AG09309 (cell line): ENCODE data around the gene NOTCH4.
A peak's percentile ranks its signal among the peaks of the same experiment; 100 is the strongest.
"Not testable (repeated sequence)": the region's sequence is repeated elsewhere in the genome, so short reads cannot be mapped to it uniquely, and the experiment has no call there.

Experiments
- DNase-seq: peaks from one replicate; pipeline ENCODE4 v3.0.0-alpha.2; 2010; ENCODE audit warnings: low read depth
- H3K4me3 ChIP-seq: 2 replicates; pipeline ENCODE4 v1.5.1; 2011; ENCODE audit warnings: mild to moderate bottlenecking, low read depth, low read length, moderate library complexity; ENCODE audit not compliant: control insufficient read depth
- TF ChIP-seq, protein P1 (sequence below): IDR thresholded peaks from 2 replicates; pipeline ENCODE4 v1.5.1; 2011; ENCODE audit warnings: mild to moderate bottlenecking, low read depth, low read length, inconsistent platforms; ENCODE audit not compliant: insufficient read depth, control insufficient read depth; ENCODE audit errors: missing control alignments

Gene NOTCH4

DNA sequence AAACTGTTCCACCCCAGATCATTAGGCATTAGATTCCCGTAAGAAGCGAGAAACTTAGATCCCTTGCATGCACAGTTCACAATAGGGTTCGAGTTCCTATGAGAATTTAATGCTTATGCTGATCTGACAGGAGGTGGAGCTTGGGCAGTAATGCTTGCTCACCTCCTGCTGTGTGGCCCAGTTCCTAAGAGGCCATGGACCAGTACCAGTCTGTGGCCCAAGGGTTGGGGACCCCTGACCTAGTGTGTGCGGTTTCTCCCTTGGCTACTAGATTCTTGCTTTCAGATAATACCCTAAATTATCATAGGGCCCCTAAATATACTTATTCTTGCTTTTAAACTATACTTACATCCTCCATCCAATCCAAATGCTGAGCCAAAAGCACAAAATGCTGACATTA, 29.5 kb downstream of the NOTCH4 start:
- DNase-seq, result no peak
- no peak overlapping the region for H3K4me3 ChIP-seq
- TF ChIP-seq, protein P1, sequence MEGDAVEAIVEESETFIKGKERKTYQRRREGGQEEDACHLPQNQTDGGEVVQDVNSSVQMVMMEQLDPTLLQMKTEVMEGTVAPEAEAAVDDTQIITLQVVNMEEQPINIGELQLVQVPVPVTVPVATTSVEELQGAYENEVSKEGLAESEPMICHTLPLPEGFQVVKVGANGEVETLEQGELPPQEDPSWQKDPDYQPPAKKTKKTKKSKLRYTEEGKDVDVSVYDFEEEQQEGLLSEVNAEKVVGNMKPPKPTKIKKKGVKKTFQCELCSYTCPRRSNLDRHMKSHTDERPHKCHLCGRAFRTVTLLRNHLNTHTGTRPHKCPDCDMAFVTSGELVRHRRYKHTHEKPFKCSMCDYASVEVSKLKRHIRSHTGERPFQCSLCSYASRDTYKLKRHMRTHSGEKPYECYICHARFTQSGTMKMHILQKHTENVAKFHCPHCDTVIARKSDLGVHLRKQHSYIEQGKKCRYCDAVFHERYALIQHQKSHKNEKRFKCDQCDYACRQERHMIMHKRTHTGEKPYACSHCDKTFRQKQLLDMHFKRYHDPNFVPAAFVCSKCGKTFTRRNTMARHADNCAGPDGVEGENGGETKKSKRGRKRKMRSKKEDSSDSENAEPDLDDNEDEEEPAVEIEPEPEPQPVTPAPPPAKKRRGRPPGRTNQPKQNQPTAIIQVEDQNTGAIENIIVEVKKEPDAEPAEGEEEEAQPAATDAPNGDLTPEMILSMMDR, result no peak

DNA sequence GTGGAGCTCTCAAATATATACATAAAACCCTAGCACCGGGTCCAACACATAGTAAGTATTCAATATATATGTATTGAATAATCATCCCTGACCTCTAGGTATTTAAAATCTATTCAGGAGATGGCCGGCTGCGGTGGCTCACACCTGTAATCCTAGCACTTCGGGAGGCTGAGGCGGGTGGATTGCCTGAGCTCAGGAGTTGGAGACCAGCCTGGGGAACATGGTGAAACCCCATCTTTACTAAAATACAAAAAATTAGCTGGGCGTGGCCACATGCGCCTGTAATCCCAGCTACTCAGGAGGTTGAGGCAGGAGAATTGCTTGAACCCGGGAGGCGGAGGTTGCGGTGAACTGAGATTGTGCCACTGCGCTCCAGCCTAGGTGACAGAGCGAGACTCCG, 30.8 kb downstream of the NOTCH4 start:
- not testable (repeated sequence) for H3K4me3 ChIP-seq, DNase-seq

DNA sequence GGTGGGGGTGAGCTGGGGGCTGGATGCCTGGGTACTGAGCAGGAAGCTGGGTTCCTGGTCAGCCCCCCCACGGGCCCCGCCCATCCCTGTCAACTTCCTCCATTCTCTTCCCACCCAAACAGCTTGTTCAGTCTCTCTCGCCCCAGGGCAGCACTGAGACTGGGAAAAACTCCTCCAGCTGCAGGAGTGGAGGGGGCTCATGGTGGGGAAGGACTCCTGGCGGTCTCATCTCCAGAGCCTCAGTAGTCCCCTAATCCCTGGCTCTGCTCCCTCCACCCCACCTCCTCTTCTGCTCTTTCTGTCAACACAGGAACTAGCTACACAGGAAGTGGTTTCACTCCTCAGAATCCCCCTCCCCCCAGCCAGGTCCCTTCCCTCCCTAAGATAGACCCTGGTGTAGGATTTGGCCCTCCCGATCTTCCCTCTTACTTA, 31.2 kb downstream of the NOTCH4 start, which contains the start of gene GPSM3:
Gene GPSM3 (minus strand): TSS at position 36 of the 432 bp plus-strand sequence. CDS start 130 bp downstream, outside the sequence.
- no peak within 1 kb of the TSS for H3K4me3 ChIP-seq
- no peak for DNase-seq
- TF ChIP-seq, protein P1, result no peak

DNA sequence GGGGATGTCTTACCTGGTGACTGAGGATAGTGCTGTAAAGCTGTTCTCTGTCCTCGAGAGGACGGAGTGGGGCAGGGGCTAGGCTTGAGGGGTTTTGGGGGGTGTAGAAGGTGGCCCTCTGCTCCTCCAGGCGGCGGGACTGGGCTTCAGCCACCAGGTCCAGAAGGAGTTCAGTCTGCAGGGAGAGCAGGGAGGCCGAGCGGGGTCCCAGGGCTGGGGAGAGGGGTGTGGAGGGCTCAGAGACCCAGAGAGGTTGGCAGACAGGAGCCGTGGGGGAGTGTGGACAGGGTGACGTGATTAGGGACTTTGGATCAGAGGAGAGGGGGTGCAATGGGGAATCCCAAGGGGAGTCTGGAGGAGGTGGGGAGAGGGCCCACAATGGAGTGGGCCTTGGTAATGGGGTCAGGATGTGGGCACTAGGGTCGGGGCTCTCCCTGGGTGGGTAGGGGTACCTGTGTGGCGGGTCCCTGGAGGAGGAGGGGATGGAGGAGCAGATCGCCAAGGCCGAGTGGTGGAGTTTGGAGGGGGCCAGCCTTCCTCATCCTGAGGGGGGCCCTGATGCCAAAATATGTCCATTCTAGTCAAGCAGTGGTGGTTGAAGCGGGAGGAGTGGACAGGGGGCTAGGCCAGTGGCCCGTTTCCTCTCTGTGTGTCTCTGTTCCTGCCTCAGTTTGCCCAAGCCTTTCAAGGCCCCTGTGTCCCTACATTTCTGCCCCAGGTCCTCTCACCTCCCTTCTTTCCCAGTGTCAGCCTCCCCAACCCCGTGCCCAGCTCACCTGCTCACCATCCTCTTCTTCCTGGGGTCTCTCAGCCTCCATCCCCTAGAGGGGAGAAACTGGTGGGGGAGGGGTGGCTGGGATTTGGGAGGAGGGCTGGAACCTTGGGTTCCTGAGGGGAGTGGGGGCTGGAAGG, 31.9 kb downstream of the NOTCH4 start:
- TF ChIP-seq, protein P1, result no peak
- no peak overlapping the region for H3K4me3 ChIP-seq
- no peak for DNase-seq

DNA sequence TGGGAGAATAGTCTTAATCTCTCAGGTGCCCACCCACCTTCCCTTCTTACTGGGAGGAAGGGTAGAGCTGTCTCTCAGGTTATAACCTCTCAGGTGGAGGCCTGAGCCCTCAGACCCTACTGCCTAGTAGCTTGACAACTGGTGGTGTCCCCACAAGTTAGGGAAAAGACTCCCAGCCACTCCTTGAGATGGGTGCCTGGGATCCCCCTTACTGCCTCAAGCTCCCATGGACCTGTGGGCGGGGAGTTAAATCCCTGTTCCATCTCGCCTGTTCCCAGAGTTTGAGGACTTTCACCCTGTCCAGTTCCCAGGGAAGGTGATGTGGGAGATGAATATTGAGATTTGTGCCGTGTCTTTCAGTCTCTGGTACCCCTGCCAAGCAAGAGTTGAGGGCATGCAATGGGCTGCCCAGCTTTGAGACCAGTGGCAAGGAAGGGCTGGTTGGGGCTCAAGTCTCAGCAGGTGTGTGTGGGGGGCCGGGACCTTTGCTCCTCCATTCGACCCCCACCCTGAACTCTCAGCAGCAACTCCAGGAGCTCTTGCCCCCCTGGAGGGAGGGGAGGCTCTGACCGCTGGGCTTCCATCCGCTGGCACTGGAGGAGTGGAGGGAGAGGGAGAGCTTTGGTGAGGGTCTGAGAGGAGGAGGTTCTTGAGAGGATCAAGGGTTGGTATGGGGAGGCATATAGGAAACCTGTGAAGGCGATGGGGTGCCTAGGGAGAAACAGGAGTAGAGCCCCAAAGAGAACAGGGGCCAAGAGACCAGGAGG, 32.8 kb downstream of the NOTCH4 start:
- no peak for DNase-seq
- TF ChIP-seq, protein P1, result no peak
- H3K4me3 ChIP-seq, result no peak overlapping the region; the same call in 1 of the 2 replicates

DNA sequence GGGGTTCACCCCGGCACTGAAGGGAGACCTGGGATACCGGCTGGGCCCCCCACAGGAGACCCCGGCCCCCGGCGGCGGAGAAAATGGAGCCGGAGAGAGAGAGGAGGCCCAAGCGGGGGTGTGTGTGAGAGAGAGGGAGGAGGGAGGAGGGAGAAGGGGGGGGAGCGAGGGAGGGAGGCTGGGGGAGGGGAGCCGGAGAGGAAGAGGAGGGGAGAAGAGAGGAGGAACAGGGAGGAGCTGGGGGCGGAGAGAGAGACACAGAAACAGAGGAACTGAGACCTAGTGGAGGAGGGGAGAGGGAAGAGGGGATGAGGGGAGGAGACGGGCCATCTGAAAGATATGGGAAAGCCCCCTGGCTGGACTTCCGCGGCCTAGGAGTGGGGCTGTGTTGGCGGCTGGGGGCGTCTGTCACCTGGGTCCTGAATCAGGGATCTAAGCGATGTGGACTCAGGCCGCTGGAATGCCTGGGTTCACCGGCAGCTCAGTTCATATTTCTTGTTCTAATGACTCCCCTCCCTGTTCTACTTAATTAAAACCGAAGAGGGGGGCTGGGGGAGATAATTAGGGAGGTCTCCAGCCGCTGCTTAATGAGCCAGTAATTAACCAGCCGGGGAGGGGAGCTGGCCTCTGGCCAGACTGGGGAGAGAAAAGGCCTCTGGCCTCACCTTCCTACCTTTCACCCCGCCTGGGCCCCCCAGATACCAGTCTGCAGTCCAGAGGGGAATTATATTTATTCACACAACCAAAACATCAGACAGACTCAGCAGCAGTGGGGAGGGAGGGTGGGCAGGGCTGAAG, 33.6 kb downstream of the NOTCH4 start, which contains the start of gene PBX2:
Gene PBX2 (minus strand): TSS at position 149 of the 798 bp plus-strand sequence. CDS start 287 bp downstream, outside the sequence.
- peak; percentile 67 for DNase-seq

More for the DNA sequence above, 33.6 kb downstream of the NOTCH4 start, which contains the start of gene PBX2:
- TF ChIP-seq, protein P1, result no peak
- peak within 1 kb of the TSS; percentile 70 for H3K4me3 ChIP-seq
